Caki2 (cell line): Measurements from ENCODE around the gene FAH. TPM values are rescaled to one million over a fixed set of nuclear protein-coding genes. Genes with fewer than 3 reads are reported as not detected.

Source experiments
- DNase-seq: peaks from one replicate; pipeline ENCODE4 v3.0.0-alpha.2; 2015; ENCODE audit warnings: low read depth
- in situ Hi-C: cut with HindIII; loops from 2 replicates; pipeline ENCODE4 v1.10.0; 2016; ENCODE audit warnings: low sequenced_read_pairs, low pct_unique_long_range_greater_than_20kb, mixed read lengths
- total RNA-seq: library from RNA; depleted of rRNA; stranded (reverse); fragments of >200 nt; shearing (Covaris generic); gene quantifications from 2 replicates; pipeline ENCODE4 v1.2.3, GENCODE V29; 2014; ENCODE audit warnings: low replicate concordance; rRNA removed

FAH gene
- total RNA-seq, 1 experiment from 2014 or later = 122 TPM

DNA sequence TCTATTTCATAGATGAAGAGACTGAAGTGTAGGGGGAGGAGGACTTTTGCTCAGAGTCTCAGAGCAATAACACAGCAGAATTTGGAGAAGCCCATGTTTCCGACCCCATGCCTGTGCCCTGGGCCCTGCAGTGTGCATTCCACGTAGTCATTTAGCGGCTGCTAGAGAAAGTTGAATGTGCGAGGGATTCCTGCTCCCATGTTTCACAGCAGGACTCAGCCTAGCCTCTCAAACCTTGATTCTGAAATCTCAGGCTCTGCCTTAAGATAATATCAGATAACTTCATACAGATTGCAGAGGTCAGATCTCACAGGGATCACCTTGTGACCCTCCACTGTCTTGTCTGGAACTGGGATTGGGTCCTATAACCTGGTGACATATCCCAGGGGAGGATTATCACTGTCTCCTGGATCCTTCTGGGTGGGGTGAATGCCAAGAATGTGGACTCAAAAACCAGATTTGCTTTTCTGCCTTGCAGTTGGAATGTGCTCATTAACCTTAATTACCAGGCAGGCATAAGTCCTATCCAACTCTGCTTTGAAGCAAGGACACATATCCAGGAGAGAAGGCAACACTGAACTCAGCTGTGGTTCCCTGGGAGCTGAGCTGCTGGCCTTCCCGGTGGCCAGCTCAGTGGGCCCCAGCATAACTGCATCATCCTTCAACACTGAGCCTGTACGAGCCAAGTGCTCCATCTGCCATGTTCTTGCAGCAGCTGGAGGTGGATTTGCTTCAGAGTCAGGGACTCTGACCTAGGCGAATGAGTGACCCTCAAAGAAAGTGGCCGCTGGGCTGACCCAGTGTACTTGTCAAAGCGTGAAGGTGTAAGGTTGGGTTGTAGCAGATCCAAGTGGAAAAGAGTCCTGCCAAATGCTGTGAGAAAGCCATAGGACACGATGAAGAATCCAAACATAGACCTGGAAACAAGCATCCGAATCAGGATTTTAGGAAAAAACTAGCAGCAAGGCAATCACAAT is 56.2 kb downstream of the FAH start:
- DNase-seq = no peak
- in situ Hi-C loops = no loop called here

DNA sequence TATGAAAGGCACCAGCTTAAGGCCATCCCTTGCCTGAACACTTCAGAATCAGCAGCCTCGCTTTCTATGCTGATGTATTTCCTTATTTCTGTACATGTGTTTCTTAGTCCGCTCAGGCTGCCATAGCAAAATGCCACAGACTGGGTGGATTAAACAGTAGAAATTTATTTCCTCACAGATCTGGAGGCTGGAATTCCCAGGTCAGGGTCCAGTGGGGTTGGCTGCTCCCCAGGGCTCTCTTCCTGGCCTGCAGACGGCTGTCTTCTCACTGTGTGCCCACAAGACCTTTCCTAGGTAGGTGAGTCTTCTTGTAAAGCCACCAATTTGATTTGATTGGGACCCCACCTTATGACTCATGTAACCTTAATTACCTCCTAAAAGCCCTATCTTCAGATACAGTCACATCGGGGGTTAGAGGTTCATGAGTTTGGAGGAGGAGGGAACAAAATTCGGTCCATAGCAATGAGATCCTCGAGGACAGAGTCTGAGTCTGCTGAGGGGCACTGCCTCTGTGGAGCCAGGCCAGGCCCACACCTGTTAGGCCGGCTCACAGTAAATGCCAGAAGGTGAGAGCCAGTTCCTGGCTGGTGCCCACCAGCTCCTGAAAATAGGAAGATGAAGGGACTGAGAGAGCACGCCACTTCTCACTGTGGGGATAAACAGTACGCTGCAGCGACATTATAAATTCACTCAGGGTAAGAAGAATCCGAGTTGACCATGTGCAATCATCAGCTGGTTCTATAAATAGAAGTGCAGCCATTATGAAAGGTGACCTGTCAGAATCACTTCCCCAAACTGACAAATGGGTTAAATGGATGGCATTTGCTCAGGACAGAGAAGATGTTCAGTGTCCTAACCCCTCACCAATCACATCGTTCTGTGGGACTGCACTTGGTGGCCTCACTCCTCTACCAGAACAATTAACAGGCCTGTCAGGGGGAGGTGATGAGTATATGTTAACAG is 58.1 kb downstream of the FAH start:
- in situ Hi-C loops = no loop called here
- no peak for DNase-seq

DNA sequence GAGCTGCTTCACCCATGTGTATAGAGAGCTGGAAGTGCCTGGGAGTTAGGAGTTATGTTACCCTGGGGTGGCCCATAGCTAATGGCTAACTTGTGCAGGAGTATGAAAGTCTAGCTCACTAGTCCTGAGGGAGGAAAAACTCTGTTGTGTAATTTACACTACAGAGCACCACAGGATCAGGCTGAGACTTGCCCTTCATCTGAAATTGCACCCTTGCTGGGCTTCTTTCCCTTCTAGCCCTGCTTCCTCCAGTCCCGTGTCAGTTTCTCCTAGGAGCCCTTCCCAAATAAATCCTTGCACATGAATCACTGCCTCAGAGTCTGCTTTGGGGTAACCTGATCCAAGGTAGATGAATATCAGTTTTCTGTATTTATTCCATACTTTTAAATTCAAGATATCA is 59.2 kb downstream of the FAH start:
- no peak for DNase-seq
- in situ Hi-C loops = no loop called here

DNA sequence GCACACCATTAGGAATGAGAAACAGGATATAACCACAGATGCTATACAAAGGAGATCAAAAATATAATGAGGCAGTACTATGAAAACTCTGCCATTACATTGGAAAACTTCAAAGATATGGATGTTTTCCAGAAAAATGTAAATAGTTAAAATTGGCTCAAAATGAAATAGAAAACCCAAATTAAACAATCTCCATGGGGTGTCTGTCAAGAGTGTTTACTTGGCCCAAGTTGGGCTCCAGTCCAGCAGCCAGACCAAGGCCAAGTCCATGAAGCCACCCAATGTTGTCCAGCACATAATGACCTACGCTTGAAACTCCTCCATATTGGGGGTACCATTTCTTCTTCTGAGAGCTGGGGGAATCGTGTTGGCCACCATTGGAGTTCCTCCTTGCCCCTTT is 62.1 kb downstream of the FAH start:
- in situ Hi-C loops = no loop called here
- no peak for DNase-seq

DNA sequence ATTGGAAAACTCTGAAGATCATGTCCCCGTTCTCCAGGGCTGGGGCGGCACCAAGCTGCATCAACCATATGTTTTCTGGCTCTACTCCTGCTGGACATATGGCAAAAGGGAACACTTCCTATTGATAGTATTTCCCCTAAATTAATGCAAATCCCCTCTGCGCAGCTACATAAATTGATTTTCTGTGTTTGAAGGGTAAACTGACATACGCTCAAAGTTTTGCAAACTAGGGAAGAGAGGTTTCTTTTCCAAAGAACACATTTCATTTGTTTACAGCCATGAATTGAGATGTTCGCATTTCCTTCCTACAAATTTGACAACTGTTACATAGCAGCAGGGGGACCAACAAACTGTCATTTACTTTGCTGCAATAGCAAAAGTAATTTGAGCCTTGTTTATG is 63.3 kb downstream of the FAH start:
- no peak for DNase-seq
- in situ Hi-C loops = no loop called here

DNA sequence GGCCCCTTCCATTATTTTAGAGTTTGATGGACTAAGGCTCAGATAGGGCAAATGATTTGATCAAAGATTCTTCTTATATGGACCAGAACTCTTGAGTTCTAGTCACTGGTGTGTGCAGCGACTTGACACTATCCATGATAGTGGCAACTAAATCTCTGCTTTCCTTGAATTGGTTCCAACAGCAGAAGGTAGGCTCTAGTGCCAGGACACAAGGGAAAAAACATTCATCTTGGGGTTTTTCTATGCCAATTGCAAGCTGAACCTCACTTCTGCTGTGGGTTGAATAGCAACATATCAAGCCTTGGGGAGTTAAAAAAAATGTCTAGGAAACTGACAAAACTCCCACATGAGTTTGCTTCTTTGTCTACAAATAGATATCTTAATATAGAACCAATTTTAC is 64.1 kb downstream of the FAH start:
- DNase-seq = no peak
- in situ Hi-C loops = no loop called here

DNA sequence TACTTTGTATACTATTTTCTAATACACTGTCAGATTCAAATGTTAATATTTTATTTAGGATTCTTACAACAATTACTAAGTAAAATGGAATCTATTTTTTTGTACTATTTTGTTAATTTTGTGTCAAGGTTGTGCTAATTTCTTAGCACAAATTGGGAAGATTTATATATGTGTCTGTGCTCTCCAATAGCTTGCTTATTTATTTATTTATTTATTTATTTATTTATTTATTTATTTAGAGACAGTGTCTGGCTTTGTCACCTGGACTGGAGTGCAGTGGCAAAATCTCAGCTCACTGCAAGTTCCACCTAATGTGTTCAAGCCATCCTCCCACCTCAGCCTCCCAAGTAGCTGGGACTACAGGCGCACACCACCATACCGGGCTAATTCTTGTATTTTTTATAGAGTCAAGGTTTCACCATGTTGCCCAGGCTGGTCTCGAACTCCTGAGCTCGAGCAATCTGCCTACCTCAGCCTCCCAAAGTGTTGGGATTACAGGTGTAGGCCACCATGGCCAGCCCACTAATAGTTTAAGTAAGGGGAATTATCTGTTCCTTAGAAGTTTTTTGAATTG is 64.6 kb downstream of the FAH start:
- no peak for DNase-seq
- in situ Hi-C loops = no loop called here

DNA sequence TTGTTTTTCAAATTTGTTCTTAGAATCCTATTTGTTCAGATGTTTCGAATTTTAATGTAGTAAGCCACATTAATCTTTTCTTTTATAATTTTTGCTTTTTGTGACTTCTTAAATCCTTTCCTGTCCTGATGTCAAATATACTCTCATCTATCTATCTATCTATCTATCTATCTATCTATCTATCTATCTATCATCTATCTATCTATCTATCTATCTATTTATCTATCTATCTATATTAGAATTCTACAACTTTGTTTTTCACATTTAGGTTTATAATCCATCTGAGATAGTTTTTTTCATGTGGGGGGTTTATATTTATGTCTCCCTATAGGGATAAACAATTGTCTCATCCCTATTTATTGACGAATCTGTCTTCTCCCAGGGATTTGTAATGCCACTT is 67.2 kb downstream of the FAH start:
- in situ Hi-C loops = no loop called here
- no peak for DNase-seq

DNA sequence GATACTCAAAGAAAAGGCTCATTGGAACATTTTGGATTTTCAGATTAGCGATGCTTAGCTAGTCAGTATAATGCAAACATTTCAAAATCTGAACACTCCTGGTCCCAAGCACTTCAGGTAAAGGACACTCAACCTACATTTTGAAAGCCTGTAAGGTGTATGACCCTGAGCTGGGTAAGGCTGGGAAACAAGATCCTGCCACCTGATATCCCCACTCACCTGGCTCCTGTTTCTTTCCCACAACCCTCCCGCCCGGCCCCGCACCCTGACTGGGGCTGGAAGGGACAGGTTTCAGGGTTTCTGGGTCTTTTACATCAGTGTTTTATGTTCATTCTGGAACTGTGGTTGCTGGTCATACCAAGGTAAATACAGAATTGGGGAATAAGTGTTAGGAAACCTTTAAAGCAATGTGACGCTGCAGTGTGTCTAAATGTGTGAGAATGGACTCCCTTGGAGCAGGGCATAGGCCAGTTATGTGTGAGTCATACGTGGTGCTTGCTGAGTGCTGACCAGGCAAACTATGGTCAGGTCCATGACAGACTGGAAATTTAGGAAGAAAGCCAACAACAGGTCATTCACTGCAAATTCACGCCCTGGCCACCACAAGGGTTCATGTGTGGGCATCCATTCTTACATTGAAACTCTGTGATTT is 76.3 kb downstream of the FAH start:
- DNase-seq = no peak
- in situ Hi-C loops = no loop called here

DNA sequence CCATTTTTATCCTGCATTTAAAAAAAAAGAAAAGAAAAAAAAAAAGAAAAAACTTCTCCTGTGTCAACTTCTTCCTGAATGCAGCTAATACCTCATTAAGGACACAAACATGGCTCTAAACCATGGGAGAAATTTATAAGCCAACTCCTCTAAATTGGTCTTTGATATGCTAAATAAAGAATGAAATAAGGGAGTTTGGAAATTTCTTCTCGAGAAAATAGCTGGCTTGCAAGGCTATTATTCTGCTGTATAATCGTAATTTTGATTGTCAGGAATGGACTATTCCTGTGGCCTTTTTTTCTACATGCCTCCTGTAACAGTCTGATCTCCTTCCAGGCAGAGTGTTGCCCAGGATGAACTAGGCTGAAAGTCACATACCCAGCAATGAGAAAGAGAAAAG is 78.6 kb downstream of the FAH start:
- in situ Hi-C loops = no loop called here
- no peak for DNase-seq

DNA sequence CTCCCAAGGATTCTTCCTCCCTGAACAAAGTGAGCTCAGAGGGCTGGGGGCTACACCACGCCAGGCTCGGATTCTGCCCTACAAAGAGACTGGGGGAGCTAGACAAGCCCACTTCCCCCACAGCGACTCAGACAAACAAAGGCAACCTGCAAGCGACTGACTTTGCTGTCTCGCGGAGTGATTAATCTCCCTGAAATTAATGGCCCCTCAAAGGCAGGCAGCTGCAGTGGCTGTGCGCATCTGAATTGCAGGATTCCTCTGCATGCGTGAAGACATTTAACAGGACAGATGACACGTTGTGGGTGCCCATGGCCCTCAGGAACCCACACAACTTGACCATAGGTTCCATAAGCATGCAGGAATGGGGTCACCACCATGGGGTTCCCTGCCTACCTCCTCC is 80.8 kb downstream of the FAH start:
- in situ Hi-C loops = no loop called here
- DNase-seq = no peak

DNA sequence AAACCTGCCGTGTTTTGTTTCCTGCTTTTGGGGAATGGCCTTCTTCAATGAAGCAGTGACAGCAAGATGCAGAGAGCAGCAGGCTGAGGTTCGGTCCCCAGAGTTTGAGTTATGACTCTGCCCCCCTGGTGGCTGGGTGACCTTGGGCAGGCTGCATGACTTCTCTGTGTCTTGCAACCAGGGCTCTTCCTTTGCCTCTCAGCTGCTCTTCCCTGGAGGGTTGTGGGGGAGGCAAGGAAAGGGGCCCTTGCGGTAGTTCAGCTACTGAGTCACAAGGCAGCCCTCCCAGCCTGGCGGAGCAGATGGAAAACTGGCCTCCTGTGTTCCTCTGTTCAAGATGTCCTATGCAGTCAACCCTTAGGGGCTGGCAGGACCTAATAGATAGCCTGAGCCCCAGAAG is 82.1 kb downstream of the FAH start:
- DNase-seq = no peak
- in situ Hi-C loops = no loop called here

Other genes starting within 250 kb of the FAH start
- gene BCL2A1, start 181.8 kb upstream of the FAH start, total RNA-seq = 3.7 TPM in 1 of 2 replicates, not detected in the other
- gene ZFAND6, start 93.3 kb upstream of the FAH start, total RNA-seq = 105 and 120 TPM in 2 replicates
- not detected in 2 replicates for gene CTXND1, start 99.2 kb downstream of the FAH start, total RNA-seq